NB4 (cell line): ENCODE measurements around the gene UPF1.
"Not testable (repeated sequence)": the region's sequence is repeated elsewhere in the genome, so short reads cannot be mapped to it uniquely, and the experiment has no call there.

Source experiments
- DNase-seq: peaks from one replicate; pipeline ENCODE4 v3.0.0; 2010; ENCODE audit warnings: low read depth
- H3K4me3 ChIP-seq: one replicate; pipeline ENCODE4 v1.5.1; 2011; ENCODE audit warnings: mild to moderate bottlenecking, low read depth, low read length, moderate library complexity
- CTCF ChIP-seq: IDR thresholded peaks from one replicate; pipeline ENCODE4 v1.5.1; 2012; ENCODE audit warnings: low read depth, low read length
- MAX ChIP-seq: IDR thresholded peaks from 2 replicates; pipeline ENCODE4 v1.6.1; 2011; ENCODE audit warnings: low read depth, low read length
- MYC ChIP-seq: IDR thresholded peaks from 2 replicates; pipeline ENCODE4 v1.6.1; 2011; ENCODE audit warnings: low read depth, low read length
- POLR2A ChIP-seq: IDR thresholded peaks from 2 replicates; pipeline ENCODE4 v1.6.1; 2011; ENCODE audit warnings: mild to moderate bottlenecking; ENCODE audit not compliant: insufficient read length; ENCODE audit errors: extremely low read depth

The UPF1 gene

GRCh38 chr19:18912933-18913332 lies 81.2 kb downstream of the UPF1 start:
- no peak for DNase-seq
- H3K4me3 ChIP-seq: no peak overlapping the region
- TF ChIP-seq POLR2A: no peak
- TF ChIP-seq MAX: no peak
- TF ChIP-seq MYC: no peak
- TF ChIP-seq CTCF: no peak

- no peak for TF ChIP-seq MAX
- TF ChIP-seq CTCF: no peak
- TF ChIP-seq POLR2A: no peak
- TF ChIP-seq MYC: no peak
- DNase-seq: no peak
- no peak overlapping the region for H3K4me3 ChIP-seq
Observed at GRCh38 chr19:18913466-18913865, 81.7 kb downstream of the UPF1 start.

GRCh38 chr19:18915639-18916038 lies 83.9 kb downstream of the UPF1 start:
- TF ChIP-seq CTCF (peak; percentile 43), MAX (no peak), MYC (no peak), POLR2A (no peak)
- H3K4me3 ChIP-seq: no peak overlapping the region
- peak; percentile 70 for DNase-seq

GRCh38 chr19:18917593-18917992 lies 85.8 kb downstream of the UPF1 start:
- H3K4me3 ChIP-seq: peak overlapping the region; percentile 100
- not testable (repeated sequence) for DNase-seq
